8988T (cell line): ENCODE data around the gene COPA.
"Not testable (repeated sequence)": the region's sequence is repeated elsewhere in the genome, so short reads cannot be mapped to it uniquely, and the experiment has no call there.

Source experiments
- DNase-seq: peaks from one replicate; pipeline ENCODE4 v3.0.0; 2011

The COPA gene

GRCh38 chr1:160342953-160343869, at the start of gene COPA, which contains the start of gene NCSTN:
Gene COPA, minus strand, starts transcription at chr1:160343250. Its CDS starts 80 bp downstream, at chr1:160343170.
Gene NCSTN, plus strand, starts transcription at chr1:160343383. Its CDS starts 14 bp downstream, at chr1:160343397.
- DNase-seq, result peak; percentile 51

DNA sequence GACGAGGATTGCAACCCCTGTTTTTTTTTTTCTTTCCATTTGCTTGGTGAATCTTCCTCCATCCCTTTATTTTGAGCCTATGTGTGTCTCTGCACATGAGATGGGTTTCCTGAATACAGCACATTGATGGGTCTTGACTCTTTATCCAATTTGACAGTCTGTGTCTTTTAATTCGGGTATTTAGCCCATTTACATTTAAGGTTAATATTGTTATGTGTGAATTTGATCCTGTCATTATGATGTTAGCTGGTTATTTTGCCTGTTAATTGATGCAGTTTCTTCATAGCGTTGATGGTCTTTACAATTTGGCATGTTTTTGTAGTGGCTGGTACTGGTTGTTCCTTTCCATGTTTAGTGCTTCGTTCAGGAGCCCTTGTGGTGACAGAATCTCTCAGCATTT, 45.4 kb upstream of the COPA start:
- DNase-seq, result not testable (repeated sequence)

- DNase-seq, result not testable (repeated sequence)
Observed at GRCh38 chr1:160384812-160385211, 41.8 kb upstream of the COPA start.

GRCh38 chr1:160377585-160378206, 34.6 kb upstream of the COPA start:
- no peak for DNase-seq

DNA sequence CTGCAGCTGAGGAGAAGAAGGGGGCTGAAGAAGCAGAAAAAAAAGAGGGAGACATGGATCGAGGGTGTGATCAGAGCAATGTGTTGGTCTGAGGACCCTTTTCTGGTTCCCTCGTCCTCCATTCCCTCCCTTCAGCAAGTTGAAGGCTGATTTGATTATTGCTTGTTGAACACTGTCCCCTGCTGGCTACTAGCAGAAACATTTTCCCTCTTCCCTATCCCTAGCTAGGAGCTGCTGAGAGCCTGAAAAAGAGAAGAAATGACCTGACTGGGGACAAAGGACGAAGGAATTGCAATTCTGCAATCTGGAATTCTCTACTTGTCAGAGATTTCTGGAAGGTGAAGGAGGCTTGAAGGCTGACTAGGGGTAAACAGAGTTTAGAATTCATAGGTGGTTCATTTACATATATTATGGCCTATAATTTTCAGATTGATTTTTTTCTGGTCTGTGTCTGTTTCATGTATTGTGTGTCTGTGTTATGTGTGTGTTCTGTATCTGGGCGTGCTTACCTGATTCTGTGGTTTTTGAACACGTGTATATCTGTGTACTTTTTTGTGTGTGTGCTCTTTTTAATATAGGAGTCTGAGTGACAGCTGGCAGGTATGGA, 33.6 kb upstream of the COPA start:
- no peak for DNase-seq

- DNase-seq, result no peak
Observed at GRCh38 chr1:160375788-160376524, 32.9 kb upstream of the COPA start.

GRCh38 chr1:160374306-160375110, 31.5 kb upstream of the COPA start:
- no peak for DNase-seq

DNA sequence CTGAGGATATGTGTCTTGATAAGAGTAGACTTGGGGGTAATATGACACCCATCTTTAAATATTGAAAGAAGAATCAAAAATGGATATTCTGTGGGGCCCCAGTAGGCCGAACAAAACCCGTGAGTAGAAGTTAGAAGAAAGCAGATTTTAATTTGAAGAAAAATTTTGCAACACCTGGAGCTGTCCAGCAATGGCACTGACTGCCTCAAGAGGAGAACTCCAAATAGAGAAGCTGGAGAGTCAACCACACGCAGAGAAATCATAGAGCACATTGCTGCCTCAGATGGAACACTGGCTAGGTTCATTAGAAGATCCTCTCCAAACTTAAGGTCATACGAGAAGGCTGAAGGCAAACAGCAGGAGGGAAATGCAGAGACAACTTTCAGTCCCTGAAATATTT, 30.6 kb upstream of the COPA start:
- DNase-seq, result no peak

GRCh38 chr1:160371756-160372155, 28.7 kb upstream of the COPA start:
- no peak for DNase-seq

DNA sequence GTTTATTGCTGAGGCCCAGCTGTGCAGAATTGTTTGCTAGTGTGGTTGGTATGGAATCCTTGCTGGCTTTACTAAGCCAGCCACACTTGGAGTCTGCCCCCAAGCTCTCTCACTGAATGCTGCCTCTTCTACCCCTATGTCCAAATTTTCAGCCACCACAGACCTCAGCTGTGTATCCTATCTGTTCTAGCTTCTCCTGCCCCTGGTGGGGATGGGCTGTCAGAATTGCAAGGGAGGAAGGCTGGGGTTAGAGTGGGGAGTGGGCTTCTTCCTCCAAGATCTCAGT, 28.2 kb upstream of the COPA start:
- no peak for DNase-seq

- no peak for DNase-seq
Observed at GRCh38 chr1:160370561-160371345, 27.7 kb upstream of the COPA start.

DNA sequence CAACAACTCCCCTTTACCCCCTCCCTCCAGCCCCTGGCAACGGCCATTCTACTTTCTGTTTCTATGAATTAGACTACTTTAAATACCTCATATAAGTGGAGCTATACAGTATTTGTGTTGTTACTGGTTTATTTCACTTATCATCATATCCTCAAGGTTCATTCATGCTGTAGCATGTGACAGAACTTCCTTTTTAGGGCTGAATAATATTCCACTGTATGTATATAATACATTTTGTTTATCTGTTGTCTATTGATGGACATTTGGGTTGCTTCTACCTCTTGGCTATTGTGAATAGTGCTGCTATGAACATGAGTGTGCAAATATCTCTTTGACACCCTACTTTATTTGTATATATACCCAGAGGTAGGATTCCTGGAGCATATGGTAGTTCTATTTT, 26.0 kb upstream of the COPA start:
- no peak for DNase-seq

DNA sequence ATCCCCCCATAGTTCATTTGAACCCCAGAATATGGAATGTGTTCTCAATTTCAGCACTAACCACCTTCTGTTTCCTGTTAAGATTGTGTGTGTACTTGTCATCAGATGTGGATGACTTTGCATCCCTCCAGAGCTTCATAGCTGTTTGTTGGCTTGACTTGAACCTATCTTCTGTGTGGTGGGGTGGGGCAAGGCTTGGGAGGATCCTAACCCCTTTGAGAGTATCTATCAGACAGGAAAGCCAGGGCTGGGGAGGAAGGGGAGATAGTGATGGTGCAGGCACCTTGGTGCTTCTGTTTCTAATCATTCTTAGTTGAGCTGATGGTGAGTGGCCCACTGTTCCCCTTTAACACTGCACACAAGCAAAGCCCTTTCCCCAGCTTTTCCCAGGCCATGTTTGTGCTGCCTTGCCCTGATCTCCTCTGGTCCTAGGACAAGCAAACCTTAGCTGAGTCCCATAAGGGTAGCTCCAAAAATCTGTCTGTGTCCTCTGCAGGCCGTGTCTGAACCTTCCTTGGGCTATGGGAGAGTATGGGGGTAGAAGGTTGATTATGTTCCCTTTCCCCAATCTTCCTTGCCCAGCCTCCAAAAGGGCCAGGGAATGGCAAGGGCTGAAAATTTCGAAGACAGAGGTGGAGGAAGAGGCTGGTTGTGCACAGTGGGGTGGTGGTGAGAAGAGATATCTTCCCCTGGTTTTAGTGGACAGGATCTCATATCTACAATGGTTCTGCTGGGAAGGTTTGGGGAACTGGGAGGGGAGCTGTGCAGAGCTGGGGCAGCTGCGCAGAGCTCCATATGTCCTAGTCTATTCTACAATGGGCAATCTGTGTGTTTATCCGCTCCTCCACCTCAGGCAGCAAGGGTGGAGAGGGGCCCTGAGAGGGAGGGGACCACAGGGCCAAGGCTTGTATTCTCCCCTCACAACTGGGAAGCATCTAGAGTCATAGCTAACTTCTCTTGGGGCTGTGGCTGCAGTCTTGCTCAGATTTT, 25.2 kb upstream of the COPA start:
- no peak for DNase-seq

GRCh38 chr1:160367516-160367900, 24.5 kb upstream of the COPA start:
- no peak for DNase-seq

DNA sequence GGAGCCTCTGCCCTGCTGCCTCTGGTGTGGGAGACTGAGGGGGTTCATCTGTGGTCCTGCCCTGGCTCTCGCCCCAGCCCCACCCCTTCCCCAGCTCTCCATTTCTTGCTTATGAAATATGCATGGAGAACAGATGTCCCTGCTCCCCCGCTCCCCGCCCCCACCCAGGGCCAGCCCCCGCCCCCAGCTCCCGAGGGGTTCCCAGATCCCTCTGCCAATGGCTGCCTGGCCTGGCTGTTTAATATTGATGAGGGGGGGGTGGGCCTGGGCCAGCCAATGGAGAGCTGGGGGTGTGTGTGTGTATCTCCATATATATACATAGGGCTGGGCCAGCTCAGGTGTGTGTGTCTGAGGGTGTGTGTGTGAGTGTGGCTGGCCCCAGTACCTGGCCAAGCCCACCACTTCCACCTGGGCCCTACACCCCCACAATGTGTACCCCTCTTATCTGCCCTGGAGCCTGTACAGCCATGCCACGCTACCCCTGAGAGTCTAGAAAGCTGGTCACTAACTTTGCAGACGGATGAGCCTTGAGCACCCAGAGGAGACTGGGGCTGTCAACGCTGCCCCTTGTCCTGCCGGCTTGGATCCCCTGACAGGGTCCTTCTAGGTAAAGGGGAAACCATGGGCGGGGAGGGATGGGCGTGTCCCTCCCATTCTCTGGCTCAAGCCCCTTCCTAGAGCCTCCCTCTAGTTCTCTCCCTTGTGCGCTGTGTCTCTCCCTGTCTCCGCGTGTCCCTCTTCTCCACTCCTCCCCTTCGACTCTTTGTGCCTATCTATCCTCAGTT, 23.9 kb upstream of the COPA start, which contains the start of gene NHLH1:
Gene NHLH1 (plus strand): TSS at position 341 of the 785 bp plus-strand sequence. CDS start 3,661 bp downstream, outside the sequence.
- DNase-seq, result no peak

- DNase-seq, result no peak
Observed at GRCh38 chr1:160365325-160365724, 22.3 kb upstream of the COPA start.

DNA sequence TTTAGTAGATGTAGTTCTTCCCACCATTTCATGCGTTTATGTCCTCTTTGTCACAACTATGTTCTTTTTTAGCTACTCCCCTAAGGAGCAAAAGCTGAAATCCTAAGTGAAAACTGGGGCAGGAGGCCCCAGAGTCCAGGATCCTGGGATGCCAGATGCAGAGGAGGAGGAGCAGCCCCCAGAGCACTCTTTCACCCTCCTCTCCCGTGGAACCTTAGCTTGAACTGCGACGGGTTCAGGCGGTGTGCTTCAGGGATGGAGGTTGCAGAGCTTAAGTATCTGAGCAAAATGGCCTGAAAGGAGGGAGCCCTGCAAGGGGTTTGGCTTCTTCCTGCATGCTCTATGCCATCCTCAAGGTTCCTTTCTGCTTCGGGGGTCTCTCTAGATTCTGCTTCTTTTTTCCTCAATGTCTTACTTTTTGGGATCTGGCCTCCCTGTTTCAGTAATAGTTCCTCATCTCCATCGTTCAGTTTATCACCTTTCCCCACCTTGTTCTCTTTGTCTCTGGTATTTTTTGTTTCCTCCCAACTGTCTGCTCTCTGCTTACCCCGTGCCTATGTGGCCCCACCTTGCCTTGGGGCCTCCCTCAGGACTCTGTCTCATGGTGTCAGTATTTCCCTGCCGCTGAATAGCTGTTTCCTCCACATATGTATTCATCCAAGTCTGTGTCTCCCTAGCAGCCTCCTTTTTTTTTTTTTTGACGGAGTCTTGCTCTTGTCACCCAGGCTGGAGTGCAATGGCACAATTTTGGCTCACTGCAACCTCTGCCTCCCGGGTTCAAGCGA, 21.1 kb upstream of the COPA start:
- no peak for DNase-seq

DNA sequence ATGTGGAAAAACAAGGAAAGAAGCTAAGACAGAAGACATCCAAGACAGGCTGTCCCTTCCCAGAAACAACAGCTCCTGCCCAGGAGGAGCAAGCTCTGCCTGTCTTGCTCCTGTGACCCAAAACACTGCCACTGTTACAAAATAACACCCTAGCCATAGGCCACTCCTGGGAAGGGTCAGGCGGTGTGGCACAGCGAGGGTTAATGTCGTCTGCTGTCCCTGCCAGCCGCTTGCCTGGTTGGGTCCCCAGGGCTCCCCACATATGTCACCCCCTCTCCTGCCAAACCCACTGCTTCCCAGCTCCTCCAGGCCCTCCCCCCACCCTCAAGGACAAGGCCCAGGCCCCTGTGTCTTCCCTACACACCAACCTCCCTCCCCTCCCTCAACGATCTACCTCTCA, 20.0 kb upstream of the COPA start:
- no peak for DNase-seq
